HG02870 (cell line): ENCODE measurements around the gene PYDC1.
"Not testable (repeated sequence)": the region's sequence is repeated elsewhere in the genome, so short reads cannot be mapped to it uniquely, and the experiment has no call there.

Source experiments
- ATAC-seq: cut with Tn5 transposase; IDR thresholded peaks from one replicate; pipeline ENCODE4 v1.9.1; 2021; ENCODE audit warnings: mild to moderate bottlenecking, moderate library complexity; ENCODE audit not compliant: unreplicated experiment

Gene PYDC1

DNA sequence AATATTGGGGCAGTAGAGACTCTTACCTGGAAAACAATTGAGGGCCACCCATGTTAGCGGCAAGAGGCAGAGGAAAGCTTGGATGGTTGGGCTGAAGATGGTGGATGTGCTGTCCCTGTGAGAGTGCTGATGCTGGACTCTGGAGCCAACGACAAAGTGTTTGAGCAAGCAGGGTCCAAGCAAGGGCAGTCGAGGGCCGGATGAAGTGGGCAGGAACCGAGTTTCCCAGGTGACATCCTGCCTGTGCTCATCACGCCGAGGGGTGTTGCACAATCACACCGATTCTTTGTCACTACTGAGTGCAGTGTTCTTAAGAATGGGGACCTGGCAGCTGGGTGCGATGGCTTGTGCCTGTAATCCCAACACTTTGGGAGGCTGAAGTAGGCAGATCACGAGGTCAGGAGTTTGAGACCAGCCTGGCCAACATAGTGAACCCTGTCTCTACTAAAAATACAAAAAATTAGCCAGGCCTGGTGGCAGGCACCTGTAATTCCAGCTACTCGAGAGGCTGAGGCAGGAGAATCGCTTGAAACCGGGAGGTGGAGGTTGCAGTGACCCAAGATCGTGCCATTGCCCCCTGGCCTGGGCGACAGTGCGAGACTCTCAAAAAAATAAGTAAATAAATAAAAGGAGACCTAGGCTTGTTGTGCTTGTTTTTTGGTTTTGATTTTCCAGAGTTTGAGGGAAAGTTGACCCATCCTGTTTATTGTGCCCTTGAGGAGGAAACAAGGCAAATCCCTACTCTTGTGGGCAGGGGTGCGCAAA lies 20.4 kb downstream of the PYDC1 start:
- no peak for ATAC-seq

DNA sequence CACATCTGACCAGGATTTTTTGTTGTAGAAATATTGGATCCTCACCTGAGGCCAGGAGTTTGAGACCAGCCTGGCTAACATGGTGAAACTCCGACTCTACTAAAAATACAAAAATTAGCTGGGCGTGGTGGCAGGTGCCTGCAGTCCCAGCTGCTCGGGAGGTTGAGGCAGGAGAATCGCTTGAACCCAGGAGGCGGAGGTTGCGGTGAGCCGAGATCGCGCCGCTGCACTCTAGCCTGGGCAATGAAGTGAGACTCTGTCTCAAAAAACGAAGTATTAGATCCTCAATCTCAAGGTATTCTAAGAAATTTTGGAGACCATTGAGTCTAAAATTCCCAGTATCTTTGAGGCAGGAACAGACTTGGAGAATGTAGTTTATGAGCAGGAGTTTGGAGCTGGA lies 21.1 kb downstream of the PYDC1 start:
- not testable (repeated sequence) for ATAC-seq

DNA sequence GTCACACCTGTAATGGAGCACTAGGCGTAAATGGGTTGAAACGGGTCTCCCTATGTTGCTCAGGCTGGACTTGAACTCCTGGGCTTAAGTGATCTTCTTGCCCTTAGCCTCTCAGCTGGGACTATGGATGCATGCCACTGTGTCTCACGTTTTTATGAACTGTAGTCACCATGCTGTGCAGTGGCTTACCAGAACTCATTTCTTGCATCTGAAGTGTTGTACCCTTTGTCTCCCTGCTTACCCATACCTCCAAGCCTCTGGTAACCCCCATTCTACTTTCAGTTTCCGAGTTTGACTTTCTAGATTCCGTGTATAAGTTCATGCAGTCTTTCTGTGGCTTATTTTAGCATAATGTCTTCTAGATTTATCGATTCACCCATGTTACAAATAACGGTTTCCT lies 22.0 kb downstream of the PYDC1 start:
- no peak for ATAC-seq

DNA sequence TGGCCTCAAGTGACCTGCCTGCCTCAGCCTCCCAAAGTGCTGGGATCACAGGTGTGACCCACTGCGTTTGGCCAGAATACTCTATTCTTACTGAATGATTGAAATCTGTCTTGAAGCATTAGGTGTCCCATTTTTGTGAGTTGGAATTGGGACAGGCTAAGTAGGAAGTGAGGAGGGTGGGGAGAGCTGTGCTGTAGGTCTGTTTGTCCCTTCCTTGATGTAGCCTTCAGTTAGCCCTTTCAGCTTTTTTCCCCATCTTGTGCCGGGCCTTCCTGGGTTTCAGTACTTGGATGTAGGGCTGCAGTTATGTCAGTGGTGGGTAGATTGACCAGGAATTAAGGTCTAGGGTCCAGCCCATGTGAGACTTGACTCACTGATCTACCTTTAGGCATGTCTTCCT lies 23.1 kb downstream of the PYDC1 start:
- ATAC-seq = no peak

DNA sequence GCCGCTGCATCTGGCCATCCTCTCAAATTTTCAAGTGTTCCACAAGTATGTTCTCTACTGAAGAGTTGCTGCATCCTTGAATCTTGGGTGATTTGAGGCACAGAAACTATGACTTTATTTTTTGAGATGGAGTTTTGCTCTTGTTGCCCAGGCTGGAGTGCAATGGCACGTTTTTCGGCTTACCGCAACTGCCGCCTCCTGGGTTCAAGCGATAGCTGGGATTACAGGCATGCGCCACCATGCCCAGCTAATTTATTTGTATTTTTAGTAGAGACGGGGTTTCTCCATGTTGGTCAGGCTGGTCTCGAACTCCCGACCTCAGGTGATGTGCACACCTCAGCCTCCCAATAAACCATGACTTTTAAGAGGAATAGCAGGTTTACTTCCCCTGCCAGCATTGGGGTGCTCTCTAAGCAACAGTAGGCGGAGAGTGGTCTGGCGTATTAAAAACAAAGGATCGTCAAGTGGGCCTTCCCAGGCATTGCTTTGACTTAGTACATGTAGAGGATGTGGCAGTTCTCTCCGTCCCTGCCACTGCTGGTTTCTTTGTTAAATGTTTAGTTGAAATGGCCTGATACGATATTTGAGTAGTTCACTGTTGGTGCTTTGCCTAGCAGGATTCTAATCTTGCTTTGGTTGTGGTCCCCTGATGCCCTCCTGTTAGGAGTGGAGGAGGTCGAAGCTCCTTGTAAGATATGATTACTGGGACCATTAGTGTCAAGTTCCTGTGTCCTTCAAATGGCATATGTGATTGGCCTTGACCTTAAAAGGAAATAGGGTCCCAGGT lies 23.9 kb downstream of the PYDC1 start:
- ATAC-seq = no peak

DNA sequence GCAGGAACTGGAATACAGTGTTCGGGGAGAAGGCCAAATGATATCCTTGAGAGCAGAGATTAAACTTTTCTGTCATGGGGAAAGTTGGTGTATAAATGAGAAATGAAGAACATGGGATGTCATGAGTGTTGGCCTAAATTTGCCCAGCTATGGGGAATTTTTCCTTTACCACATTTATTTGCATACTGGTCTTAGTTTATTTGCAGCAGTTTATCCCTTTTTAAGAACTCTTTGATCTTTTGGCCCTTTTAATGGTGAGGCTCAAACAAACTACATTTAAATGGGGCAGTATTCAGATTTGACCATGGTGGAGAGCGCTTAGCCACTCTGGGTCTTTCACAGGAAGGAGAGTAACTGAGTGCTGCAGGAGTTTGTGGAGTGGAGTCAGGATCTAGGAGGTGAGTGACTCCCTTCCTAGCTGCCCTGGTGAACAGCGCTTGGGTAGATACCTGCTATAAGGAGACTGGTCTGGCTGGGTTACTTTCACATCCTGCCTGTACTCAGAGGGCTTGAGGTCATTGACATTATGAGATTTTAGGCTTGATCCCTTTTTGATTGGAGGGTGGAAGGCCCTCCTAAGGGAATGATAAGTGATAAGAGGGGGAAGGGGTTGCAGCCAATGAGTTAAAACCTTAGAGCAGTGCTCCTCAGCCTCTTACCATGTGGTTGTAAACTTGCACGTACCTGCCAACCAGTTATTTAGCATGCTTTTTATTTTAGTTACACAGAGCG lies 25.1 kb downstream of the PYDC1 start:
- no peak for ATAC-seq

DNA sequence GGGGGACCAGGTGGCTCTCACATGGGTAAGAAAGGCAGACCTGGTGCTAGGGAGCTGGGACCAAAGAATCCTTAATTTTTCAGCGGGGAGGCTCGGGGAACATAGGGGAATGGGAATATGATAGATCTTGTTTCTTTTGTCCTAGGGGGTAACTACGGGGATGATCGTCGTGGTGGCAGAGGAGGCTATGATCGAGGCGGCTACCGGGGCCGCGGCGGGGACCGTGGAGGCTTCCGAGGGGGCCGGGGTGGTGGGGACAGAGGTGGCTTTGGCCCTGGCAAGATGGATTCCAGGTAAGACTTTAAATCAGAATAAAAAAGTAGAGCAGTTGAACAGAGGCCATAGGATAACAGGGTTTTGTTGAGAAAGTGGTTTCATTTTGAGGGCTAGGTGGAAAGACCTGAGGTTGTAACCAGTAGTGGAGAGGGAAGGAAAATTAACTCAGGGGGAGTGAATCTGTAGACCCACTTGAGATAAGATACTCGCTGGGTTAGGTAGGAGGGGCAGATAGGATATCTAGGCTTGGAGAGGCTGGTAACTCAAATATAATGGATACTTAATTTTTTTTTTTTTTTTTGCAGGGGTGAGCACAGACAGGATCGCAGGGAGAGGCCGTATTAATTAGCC lies 26.0 kb downstream of the PYDC1 start:
- ATAC-seq = no peak

DNA sequence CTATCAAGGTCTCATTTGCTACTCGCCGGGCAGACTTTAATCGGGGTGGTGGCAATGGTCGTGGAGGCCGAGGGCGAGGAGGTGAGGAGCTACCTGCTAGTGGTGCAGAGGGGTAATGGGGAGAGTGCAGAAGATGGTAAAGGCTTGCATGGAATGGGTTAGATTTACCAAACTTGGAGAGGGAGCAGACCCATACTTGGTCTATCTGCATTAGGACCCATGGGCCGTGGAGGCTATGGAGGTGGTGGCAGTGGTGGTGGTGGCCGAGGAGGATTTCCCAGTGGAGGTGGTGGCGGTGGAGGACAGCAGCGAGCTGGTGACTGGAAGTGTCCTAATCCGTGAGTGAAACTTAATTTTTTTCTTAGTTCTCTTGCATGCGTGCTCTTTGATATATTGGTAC lies 26.9 kb downstream of the PYDC1 start:
- ATAC-seq = no peak

DNA sequence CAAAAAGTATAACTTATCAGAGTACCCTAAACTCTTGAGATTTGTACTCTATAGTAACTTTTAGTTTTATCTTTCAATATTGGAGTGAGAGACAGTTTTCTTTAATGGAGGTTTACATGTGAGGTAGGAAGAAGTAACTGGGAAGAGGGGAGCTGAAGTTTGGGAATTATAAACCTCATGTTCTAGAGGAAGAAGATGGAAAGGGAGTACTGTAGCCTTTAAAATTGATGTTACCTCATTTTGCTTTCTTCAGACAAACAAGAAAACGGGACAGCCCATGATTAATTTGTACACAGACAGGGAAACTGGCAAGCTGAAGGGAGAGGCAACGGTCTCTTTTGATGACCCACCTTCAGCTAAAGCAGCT lies 27.5 kb downstream of the PYDC1 start:
- no peak for ATAC-seq

DNA sequence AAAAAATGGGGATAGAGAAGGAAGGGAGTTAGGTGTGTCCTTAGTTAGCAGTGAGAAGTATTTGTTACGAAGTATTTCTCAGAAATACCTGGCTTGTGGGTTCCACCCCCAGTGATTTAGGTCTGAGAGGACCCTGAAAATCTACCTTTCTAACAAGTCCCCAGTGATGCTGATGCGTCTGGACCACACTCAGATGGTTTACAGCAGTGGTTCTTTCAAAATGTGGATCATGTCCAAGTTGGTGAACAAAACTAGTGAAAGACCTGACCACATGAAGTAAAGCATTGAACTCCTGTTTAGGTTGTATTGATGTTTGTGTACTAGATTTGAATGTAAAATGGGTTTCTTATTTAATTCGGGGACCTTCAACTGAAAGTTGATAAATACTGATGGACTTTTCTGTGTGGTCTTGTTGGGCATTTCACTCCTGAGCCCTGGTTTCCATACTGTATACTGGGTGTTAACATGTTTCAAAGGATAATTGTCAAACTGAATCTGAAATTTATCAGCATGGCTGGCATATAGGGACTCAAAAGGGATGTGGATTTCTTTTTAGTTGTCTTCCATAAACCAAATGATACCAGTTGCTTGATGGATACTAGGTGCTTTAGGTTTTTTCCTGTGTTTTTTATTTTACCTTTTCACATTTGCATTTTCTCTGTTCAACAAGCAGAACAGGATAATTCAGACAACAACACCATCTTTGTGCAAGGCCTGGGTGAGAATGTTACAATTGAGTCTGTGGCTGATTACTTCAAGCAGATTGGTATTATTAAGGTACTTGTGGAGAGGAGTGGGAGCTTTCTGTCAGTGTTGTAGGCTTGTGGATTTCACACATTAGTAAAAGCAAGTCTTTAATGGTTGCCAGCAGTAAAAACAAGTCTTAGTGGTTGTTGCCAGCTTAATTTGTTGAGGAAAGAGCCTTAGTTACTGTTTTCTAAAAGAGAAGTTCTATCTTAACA lies 28.2 kb downstream of the PYDC1 start:
- ATAC-seq = no peak

DNA sequence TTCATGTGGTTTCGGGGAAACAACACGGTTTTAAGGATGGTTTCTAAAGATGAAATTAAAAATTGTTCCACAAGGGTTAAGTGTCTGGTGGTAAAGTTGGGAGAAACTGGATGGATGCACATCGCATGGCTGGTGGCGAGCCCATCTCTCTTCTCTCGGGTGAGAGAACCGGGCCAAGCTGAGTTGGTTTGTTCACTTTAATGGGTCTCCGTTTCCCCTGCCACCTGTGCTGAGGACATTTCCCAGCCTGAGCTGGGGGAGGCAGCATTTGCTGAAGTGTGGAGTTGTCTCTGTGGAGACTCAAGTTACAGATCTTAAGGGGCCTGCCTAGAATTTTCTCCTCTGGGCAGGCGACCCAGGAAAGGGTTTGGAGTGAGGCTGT lies 29.1 kb downstream of the PYDC1 start:
- ATAC-seq = no peak

DNA sequence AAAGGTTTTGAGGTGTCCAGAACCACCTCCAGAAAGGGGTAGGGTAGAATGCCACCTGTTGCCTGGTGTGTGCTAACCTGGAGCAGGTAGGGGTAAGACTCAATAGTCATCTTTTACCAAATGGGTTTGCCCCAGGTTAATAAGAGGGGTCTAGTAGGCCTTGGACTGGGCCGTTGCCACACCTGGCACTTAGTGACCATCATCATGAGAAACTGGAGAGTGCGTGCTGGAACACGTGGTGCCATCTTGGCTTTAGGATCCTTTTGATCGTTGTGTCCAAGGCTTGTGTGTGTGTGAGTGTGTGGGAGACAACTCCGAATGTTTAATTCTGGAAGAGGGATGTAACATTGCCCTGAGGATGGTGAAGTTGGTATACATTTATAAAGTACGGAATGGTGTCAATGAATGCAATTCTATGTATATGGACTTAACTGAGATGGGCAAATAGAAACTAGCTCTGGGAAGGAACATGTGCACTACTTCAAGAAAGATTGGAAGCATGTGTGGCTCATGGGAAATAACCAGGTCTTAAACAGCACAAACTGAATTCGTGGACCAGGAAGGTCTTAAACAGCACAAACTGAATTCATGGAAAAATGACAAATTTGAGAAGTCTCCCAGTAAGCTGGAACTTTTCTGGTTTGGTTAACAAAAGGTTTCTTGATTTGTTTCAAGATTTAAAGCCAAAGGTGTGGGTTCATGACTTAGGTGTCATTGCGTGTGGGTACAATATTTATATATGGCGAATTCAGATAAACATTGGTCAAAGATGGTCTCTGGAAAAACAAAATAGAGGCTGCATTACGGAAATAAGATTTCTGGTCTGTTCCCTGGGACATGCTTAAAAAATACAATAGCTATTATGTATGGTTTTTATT lies 29.8 kb downstream of the PYDC1 start:
- no peak for ATAC-seq

DNA sequence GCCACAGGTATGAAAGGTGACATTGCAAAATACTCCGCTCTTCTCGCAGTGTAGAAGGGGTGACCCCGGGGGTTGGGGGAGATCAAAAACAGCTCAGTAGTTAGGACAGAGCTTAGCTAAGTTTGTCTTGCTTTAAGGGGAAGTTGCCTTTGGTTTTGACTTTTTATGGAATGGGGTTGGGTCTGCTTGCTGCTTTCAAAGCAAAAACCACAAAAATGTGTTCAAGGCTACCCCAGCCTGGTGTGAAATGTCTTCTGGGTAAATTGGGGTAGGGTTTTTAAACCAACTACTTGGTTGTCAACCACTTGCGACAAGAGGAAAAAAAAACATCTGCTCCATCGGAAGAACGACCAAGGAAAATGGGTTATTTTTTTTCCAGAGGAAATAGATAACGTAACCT lies 30.8 kb downstream of the PYDC1 start:
- ATAC-seq = no peak

DNA sequence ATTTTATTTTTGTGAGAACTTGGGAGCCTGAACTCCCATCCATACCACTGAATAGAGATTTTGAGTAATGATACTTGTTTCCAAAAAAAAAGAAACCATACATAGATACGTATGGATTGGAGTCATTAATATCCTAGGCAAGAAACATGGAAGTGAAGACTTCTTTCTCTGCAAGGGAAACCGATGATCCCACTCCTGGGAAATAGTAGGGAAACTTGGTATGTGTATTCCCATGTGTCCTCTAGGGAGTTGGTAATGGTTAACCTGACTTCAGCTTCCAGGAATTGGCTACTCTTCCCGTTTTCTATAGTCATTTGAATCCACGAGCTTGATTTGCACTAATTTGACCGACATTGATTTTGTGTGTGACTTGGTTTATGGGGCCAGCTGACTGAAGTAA lies 31.6 kb downstream of the PYDC1 start:
- ATAC-seq = no peak

DNA sequence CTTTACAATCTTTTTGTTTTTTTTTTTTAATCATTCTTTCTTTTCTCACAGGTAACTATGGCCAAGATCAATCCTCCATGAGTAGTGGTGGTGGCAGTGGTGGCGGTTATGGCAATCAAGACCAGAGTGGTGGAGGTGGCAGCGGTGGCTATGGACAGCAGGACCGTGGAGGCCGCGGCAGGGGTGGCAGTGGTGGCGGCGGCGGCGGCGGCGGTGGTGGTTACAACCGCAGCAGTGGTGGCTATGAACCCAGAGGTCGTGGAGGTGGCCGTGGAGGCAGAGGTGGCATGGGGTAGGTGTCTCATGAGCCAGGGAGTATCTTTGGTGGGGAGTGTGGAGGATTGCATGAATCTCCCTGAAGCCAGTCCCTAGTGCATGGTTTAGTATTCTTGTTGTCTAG lies 32.0 kb downstream of the PYDC1 start:
- ATAC-seq = no peak

DNA sequence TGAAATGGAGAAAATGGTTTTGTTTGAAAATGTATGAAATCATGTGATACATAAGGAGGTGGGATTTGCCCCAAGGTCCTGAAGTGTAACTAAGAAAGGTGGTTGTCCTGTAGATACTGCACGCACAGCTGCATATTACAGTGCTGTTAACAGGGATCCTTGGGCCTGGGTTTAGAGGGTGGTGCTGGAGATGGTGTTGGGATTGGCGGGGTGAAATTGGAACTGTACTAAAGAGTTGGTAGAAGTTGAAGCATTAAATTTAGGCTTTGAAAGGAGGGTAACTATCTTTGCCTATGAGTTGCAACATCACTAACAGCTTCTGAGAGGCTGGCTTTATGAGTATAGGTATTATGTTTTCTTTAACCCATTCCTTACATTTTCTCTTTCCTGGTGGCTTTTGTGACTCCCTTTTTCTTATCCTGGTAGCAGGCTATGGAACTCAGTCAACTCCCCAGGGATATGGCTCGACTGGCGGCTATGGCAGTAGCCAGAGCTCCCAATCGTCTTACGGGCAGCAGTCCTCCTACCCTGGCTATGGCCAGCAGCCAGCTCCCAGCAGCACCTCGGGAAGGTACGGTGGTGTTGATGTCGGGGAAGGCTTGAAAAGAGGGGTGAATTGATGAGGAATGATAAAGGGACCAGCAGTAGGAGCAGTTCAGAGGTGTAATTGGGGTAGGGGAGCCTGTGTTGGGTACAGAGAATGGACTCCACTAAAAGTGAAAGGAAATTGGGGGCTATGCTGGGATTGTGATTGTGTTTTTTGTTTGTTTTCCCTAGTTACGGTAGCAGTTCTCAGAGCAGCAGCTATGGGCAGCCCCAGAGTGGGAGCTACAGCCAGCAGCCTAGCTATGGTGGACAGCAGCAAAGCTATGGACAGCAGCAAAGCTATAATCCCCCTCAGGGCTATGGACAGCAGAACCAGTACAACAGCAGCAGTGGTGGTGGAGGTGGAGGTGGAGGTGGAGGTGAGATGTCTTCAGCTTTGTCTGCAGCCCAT lies 33.2 kb downstream of the PYDC1 start:
- ATAC-seq = no peak

DNA sequence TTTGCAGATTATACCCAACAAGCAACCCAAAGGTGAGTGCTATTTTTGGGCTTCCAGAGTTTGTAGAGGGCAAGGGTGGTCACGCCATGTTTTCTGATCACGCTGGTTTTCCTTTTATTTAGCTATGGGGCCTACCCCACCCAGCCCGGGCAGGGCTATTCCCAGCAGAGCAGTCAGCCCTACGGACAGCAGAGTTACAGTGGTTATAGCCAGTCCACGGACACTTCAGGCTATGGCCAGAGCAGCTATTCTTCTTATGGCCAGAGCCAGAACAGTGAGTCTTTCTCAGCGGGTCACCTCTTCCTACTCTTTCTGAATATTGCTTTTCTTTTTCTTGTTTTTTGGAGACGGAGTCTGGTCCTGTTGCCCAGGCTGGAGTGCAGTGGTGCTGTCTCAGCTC lies 34.5 kb downstream of the PYDC1 start:
- ATAC-seq = no peak
